ENCODE measurements around the gene GPR152. TPM values are rescaled to one million over a fixed set of nuclear protein-coding genes. Genes with fewer than 3 reads are reported as not detected.

The GPR152 gene
- total RNA-seq, 1 donor from 2014 or later = not detected

GRCh38 chr11:67413266-67413849 is 39.2 kb downstream of the GPR152 start:
- Mint-ChIP-seq H3K4me1 (ENCODE audit: unreplicated experiment) (peaks cover 10% of the 10 kb centered on the region), H3K27me3 (ENCODE audit: unreplicated experiment) (peaks cover 12% of the 10 kb centered on the region), H3K36me3 (ENCODE audit: low read depth, unreplicated experiment) (no peaks in the 10 kb centered on the region), H3K4me3 (ENCODE audit: unreplicated experiment) (peak overlapping the region; percentile 14), H3K27ac (ENCODE audit: unreplicated experiment) (no peak overlapping the region), H3K9me3 (ENCODE audit: unreplicated experiment) (no peaks in the 10 kb centered on the region)
- TF ChIP-seq CTCF (IDR thresholded peaks at IDR 0.05; ENCODE audit: unreplicated experiment) = no peak
- DNase-seq (ENCODE audit: low spot score) = no peak

- H3K27ac Mint-ChIP-seq (ENCODE audit: unreplicated experiment) = no peak overlapping the region
- H3K4me1 Mint-ChIP-seq (ENCODE audit: unreplicated experiment) = peaks cover 15% of the 10 kb centered on the region
- H3K9me3 Mint-ChIP-seq (ENCODE audit: unreplicated experiment) = no peaks in the 10 kb centered on the region
- no peak for DNase-seq (ENCODE audit: low spot score)
- H3K4me3 Mint-ChIP-seq (ENCODE audit: unreplicated experiment) = no peak overlapping the region
- H3K36me3 Mint-ChIP-seq (ENCODE audit: low read depth, unreplicated experiment) = no peaks in the 10 kb centered on the region
- TF ChIP-seq CTCF (IDR thresholded peaks at IDR 0.05; ENCODE audit: unreplicated experiment) = no peak
- peaks cover 12% of the 10 kb centered on the region for H3K27me3 Mint-ChIP-seq (ENCODE audit: unreplicated experiment)
Observed at GRCh38 chr11:67412495-67413179, 39.9 kb downstream of the GPR152 start.

GRCh38 chr11:67411785-67412152 is 40.8 kb downstream of the GPR152 start:
- peaks cover 13% of the 10 kb centered on the region for H3K27me3 Mint-ChIP-seq (ENCODE audit: unreplicated experiment)
- TF ChIP-seq CTCF (IDR thresholded peaks at IDR 0.05; ENCODE audit: unreplicated experiment) = no peak
- no peaks in the 10 kb centered on the region for H3K36me3 Mint-ChIP-seq (ENCODE audit: low read depth, unreplicated experiment)
- peaks cover 18% of the 10 kb centered on the region for H3K4me1 Mint-ChIP-seq (ENCODE audit: unreplicated experiment)
- DNase-seq (ENCODE audit: low spot score) = no peak
- H3K27ac Mint-ChIP-seq (ENCODE audit: unreplicated experiment) = no peak overlapping the region
- no peak overlapping the region for H3K4me3 Mint-ChIP-seq (ENCODE audit: unreplicated experiment)
- no peaks in the 10 kb centered on the region for H3K9me3 Mint-ChIP-seq (ENCODE audit: unreplicated experiment)

- Mint-ChIP-seq H3K9me3 (ENCODE audit: unreplicated experiment) (no peaks in the 10 kb centered on the region), H3K36me3 (ENCODE audit: low read depth, unreplicated experiment) (no peaks in the 10 kb centered on the region), H3K27me3 (ENCODE audit: unreplicated experiment) (peaks cover 8% of the 10 kb centered on the region), H3K27ac (ENCODE audit: unreplicated experiment) (no peak overlapping the region), H3K4me1 (ENCODE audit: unreplicated experiment) (peaks cover 16% of the 10 kb centered on the region), H3K4me3 (ENCODE audit: unreplicated experiment) (no peak overlapping the region)
- TF ChIP-seq CTCF (IDR thresholded peaks at IDR 0.05; ENCODE audit: unreplicated experiment) = no peak
- DNase-seq (ENCODE audit: low spot score) = no peak
Observed at GRCh38 chr11:67410984-67411784, 41.3 kb downstream of the GPR152 start.
